ENCODE measurements around the gene CCDC43. TPM values are rescaled to one million over a fixed set of nuclear protein-coding genes. Genes with fewer than 3 reads are reported as not detected.

The CCDC43 gene
- total RNA-seq: 27.6 and 28.0 TPM in 2 replicates

DNA sequence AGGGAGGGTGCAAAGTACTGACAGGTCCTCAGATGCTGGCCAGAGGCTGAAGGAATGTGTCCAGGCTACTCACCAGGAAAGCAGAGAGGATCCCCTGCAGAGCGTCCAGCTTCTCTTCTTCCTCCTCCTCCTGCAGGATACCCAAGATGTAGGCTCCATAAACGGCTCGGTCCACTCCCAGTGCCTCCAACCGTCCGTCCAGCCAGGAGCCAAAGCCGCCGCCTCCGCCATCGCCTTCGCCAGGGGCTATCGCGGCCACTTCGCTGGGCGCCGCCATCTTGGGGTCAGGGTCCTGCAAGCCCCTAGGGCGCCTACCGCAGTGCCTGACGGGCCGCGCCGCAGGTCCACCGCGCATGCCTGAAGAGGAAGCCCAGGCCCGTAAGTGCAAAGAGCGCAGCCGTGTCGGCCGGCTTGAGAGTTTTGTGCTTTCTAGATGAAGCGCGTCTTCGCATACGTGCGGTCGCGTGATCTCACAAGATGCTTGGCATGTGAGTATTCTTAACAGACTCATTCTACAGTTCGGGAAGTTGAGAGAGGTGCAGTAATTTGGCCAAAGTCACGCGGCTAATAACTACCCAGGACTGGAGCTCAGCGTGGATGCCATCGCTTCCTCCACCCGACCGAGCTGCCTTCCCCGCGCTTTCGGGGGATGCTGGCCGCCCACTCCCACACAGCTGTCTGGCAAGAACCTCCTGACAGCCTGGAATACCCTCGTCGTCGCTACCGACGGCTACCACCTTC, at the start of gene CCDC43:
CCDC43 (minus strand) TSS at position 300 of the 741 bp plus-strand sequence; CDS start at position 277, 23 bp downstream.

GRCh38 chr17:44708401-44709263, 19.1 kb upstream of the CCDC43 start, which contains the start of gene DBF4B:
TSS of gene DBF4B (plus strand) at chr17:44708665. CDS start at chr17:44708821, 156 bp downstream.

GRCh38 chr17:44655983-44656710, 33.4 kb downstream of the CCDC43 start, which contains the start of gene MEIOC:
TSS of gene MEIOC (plus strand) at chr17:44656468. CDS start at chr17:44656614, 146 bp downstream.

Other genes with a start within 250 kb of the CCDC43 start
- gene GPATCH8, start 186.4 kb downstream of the CCDC43 start, total RNA-seq: 12.9 and 14.0 TPM in 2 replicates
- 0.07 and 0.34 TPM in 2 replicates for gene FZD2, start 132.3 kb downstream of the CCDC43 start, total RNA-seq
- gene MEIOC, start 33.3 kb downstream of the CCDC43 start, total RNA-seq: 0.05 TPM in 1 of 2 replicates, not detected in the other
- 6.7 and 9.8 TPM in 2 replicates for gene DBF4B, start 18.9 kb upstream of the CCDC43 start, total RNA-seq
- gene ADAM11, start 69.2 kb upstream of the CCDC43 start, total RNA-seq: 0.05 and 1.3 TPM in 2 replicates
- 10.5 and 11.0 TPM in 2 replicates for gene GJC1, start 140.5 kb upstream of the CCDC43 start, total RNA-seq
- gene HIGD1B, start 158.1 kb upstream of the CCDC43 start, total RNA-seq: not detected in 2 replicates
- 97.1 and 98.6 TPM in 2 replicates for gene EFTUD2, start 209.7 kb upstream of the CCDC43 start, total RNA-seq
- not detected in 2 replicates for gene GFAP, start 225.7 kb upstream of the CCDC43 start, total RNA-seq

All from mammary microvascular endothelial cell (primary cell).